Osteocyte (in vitro differentiated cells): ENCODE data around the gene IFNAR2. TPM values are rescaled to one million over a fixed set of nuclear protein-coding genes. Genes with fewer than 3 reads are reported as not detected.

Experiments
- DNase-seq: peaks from one replicate; pipeline ENCODE4 v3.0.0; 2021; ENCODE audit warnings: mixed read lengths; ENCODE audit not compliant: unreplicated experiment; ENCODE audit errors: extremely low spot score
- H3K27ac Mint-ChIP-seq: one replicate; pipeline ENCODE4 v1.8.0; 2021; ENCODE audit warnings: mild to moderate bottlenecking, mixed read lengths; ENCODE audit not compliant: unreplicated experiment
- H3K27me3 Mint-ChIP-seq: one replicate; pipeline ENCODE4 v1.8.0; 2021; ENCODE audit warnings: mixed read lengths; ENCODE audit not compliant: unreplicated experiment
- H3K36me3 Mint-ChIP-seq: one replicate; pipeline ENCODE4 v1.8.0; 2021; ENCODE audit warnings: mixed read lengths; ENCODE audit not compliant: unreplicated experiment
- H3K4me1 Mint-ChIP-seq: one replicate; pipeline ENCODE4 v1.8.0; 2021; ENCODE audit warnings: mixed read lengths; ENCODE audit not compliant: unreplicated experiment
- H3K4me3 Mint-ChIP-seq: one replicate; pipeline ENCODE4 v1.8.0; 2021; ENCODE audit warnings: mild to moderate bottlenecking, moderate library complexity, mixed read lengths; ENCODE audit not compliant: unreplicated experiment
- H3K9me3 Mint-ChIP-seq: one replicate; pipeline ENCODE4 v1.8.0; 2021; ENCODE audit warnings: mixed read lengths; ENCODE audit not compliant: unreplicated experiment
- total RNA-seq: library from RNA; stranded (reverse); gene quantifications from 2 replicates; pipeline ENCODE4 v1.2.1, GENCODE V29; 2021
- TF ChIP-seq, protein P1 (sequence below): fragments of 200-600 bp; sonication (generic); IDR thresholded peaks from 2 replicates; pipeline ENCODE4 v1.5.0; 2021; ENCODE audit warnings: antibody characterized with exemption, mild to moderate bottlenecking, moderate library complexity

IFNAR2 gene
- total RNA-seq, 1 donor from 2014 or later: 15.9 TPM

DNA sequence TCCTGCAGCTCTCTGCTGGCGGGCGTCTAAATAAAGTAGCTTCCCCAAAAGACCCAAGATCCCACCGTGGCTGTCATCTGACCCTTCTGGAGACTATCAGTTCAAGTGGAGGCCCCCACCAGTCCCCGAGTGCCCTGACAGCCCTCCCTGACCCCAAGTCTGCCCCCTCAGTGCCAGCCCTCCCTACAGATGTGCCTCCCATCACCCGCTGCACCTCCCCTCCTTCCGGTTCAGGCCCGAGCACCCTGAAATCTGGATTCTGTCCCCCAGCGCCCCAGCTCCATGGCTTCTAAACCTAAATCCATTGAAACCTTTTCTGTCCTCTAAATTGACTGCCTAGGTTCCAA lies 37.0 kb downstream of the IFNAR2 start:
- DNase-seq: no peak
- Mint-ChIP-seq H3K27me3 (no peaks in the 10 kb centered on the region), H3K4me3 (peak overlapping the region; percentile 89), H3K9me3 (no peaks in the 10 kb centered on the region), H3K27ac (peak overlapping the region; percentile 86), H3K4me1 (peaks cover 25% of the 10 kb centered on the region), H3K36me3 (peaks cover 18% of the 10 kb centered on the region)
- TF ChIP-seq, protein P1, sequence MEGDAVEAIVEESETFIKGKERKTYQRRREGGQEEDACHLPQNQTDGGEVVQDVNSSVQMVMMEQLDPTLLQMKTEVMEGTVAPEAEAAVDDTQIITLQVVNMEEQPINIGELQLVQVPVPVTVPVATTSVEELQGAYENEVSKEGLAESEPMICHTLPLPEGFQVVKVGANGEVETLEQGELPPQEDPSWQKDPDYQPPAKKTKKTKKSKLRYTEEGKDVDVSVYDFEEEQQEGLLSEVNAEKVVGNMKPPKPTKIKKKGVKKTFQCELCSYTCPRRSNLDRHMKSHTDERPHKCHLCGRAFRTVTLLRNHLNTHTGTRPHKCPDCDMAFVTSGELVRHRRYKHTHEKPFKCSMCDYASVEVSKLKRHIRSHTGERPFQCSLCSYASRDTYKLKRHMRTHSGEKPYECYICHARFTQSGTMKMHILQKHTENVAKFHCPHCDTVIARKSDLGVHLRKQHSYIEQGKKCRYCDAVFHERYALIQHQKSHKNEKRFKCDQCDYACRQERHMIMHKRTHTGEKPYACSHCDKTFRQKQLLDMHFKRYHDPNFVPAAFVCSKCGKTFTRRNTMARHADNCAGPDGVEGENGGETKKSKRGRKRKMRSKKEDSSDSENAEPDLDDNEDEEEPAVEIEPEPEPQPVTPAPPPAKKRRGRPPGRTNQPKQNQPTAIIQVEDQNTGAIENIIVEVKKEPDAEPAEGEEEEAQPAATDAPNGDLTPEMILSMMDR: no peak

DNA sequence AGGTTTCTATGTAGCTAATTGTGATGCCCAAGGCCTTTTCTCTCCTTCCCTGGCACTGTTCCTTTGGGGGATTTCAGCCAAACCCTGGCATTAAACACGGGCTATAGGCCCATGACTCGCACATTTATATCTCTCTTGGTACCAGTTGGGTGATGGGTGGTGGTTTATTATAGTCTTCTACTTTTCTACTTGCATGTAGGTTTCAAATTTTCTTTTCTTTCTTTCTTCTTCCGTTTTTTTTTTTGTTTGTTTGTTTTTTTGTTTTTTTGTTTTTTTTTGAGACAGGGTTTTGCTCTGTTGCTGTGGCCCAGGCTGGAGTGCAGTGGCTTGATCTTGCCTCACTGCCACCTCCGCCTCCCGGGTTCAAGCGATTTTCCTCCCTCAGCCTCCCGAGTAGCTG lies 37.5 kb downstream of the IFNAR2 start:
- peak overlapping the region; percentile 86 for H3K27ac Mint-ChIP-seq
- no peak for DNase-seq
- TF ChIP-seq, protein P1: no peak
- H3K4me3 Mint-ChIP-seq: peak overlapping the region; percentile 89
- H3K36me3 Mint-ChIP-seq: peaks cover 18% of the 10 kb centered on the region
- peaks cover 25% of the 10 kb centered on the region for H3K4me1 Mint-ChIP-seq
- H3K27me3 Mint-ChIP-seq: no peaks in the 10 kb centered on the region
- no peaks in the 10 kb centered on the region for H3K9me3 Mint-ChIP-seq

- Mint-ChIP-seq H3K4me3 (peak overlapping the region; percentile 53), H3K27me3 (no peaks in the 10 kb centered on the region), H3K36me3 (peaks cover 22% of the 10 kb centered on the region), H3K27ac (peak overlapping the region; percentile 18), H3K4me1 (peaks cover 25% of the 10 kb centered on the region), H3K9me3 (no peaks in the 10 kb centered on the region)
- TF ChIP-seq, protein P1: no peak
- no peak for DNase-seq
Observed at GRCh38 chr21:33268393-33268736, 38.6 kb downstream of the IFNAR2 start.

DNA sequence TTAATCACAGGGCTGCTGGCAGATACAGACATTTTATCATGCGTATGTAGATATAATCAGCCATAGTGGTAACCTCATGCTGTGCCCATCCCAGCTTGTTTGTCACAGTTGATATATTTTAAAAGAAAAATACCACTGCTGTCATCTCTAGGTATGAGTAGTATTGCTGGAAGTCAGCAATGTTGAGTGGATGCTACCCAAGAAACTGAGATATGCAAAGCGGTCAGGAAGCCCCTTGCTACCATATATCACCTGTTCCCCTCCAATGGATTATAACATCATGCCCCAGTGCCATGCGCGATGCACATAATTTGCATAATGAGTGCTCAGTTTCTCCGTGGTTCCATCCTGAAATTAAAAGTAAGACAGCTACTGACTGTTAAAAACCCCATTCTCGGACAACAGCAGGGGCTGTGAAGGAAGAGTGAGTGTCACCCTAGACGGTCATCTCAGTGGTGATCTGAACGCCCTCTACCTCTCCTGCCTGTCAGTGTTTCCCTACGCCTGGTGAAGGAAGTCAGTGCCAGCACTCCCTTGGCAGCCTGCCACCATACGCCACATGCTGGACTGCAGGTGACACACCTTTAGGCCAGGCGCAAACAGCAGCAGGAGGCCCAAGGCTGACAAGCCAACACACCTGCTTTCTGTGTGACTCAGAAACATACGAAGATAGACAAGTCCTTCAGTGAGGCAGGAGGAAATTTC lies 39.2 kb downstream of the IFNAR2 start:
- Mint-ChIP-seq H3K9me3 (no peaks in the 10 kb centered on the region), H3K27ac (no peak overlapping the region), H3K4me3 (no peak overlapping the region), H3K27me3 (no peaks in the 10 kb centered on the region), H3K4me1 (peaks cover 25% of the 10 kb centered on the region), H3K36me3 (peaks cover 27% of the 10 kb centered on the region)
- TF ChIP-seq, protein P1: no peak
- no peak for DNase-seq

DNA sequence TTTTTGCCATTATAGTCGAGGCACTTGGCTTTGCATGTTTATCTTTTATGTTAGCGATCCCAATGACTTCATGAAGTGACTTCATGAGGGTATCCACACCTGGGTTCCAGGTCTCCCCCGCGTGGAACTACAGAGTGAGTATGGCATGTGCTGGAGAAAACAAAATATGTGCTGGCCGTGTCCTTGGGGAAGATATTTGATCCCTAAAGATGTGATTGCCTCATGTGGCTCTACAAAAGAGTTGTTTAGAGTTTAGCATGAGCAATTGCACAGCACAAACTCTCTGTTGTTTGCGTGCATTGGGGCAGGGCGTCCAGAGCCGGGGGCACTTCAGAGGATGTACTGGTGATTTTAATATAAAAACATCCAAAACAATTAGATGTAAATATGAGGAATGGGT lies 41.2 kb downstream of the IFNAR2 start:
- no peak for DNase-seq
- no peaks in the 10 kb centered on the region for H3K9me3 Mint-ChIP-seq
- H3K27ac Mint-ChIP-seq: no peak overlapping the region
- H3K36me3 Mint-ChIP-seq: peaks cover 36% of the 10 kb centered on the region
- H3K4me3 Mint-ChIP-seq: no peak overlapping the region
- TF ChIP-seq, protein P1: no peak
- H3K27me3 Mint-ChIP-seq: no peaks in the 10 kb centered on the region
- H3K4me1 Mint-ChIP-seq: peaks cover 17% of the 10 kb centered on the region
